B cell (primary cell): ENCODE results near the gene PDE4B. TPM values are rescaled to one million over a fixed set of nuclear protein-coding genes. Genes with fewer than 3 reads are reported as not detected.

Experiments
- ATAC-seq: fragments of 200-7000 bp; cut with Tn5 transposase; one replicate; pipeline ENCODE4 v1.10.0; 2021; ENCODE audit warnings: low read depth, mild to moderate bottlenecking, moderate number of reproducible peaks, moderate library complexity
- CTCF ChIA-PET: fragments of 350-600 bp; sonication (Branson Sonifier 250); formaldehyde crosslinking; loops from one replicate; lab custom pipeline; 2021; ENCODE audit warnings: antibody characterized with exemption, inconsistent platforms; lab: Charles Lee
- POLR2A ChIA-PET: fragments of 350-600 bp; sonication (Branson Sonifier 250); formaldehyde crosslinking; loops from one replicate; lab custom pipeline; 2021; ENCODE audit warnings: antibody characterized with exemption; lab: Charles Lee
- DNase-seq: peaks from one replicate; pipeline ENCODE4 v3.0.0; 2013
- H2AFZ ChIP-seq: 2 replicates; pipeline ENCODE4 v1.6.1; 2012; ENCODE audit warnings: mild to moderate bottlenecking, low read depth, low read length; ENCODE audit not compliant: insufficient read depth, poor library complexity, severe bottlenecking
- H3K27ac ChIP-seq, 2 donors: 1 replicate in 1 of 2; 2 replicates in 1 of 2; pipeline ENCODE4 v1.5.1; 2012 to 2013; ENCODE audit warnings: low read length in 2 of 2, mild to moderate bottlenecking in 2 of 2, moderate library complexity in 1 of 2
- H3K27me3 ChIP-seq, 4 experiments: fragments of 200-600 bp in 1 of 4; sonication (generic) in 1 of 4; replicated peaks in 1 of 4; 1 replicate in 2 of 4; 2 replicates in 2 of 4; pipeline versions ENCODE4 v1.6.1 to v1.7.0; 2013 to 2016; ENCODE audit warnings: low read length in 3 of 4, mild to moderate bottlenecking in 2 of 4, mixed read lengths in 1 of 4, moderate library complexity in 1 of 4; ENCODE audit not compliant: insufficient read depth in 4 of 4, control insufficient read depth in 3 of 4; ENCODE audit errors: control extremely low read depth in 1 of 4
- H3K36me3 ChIP-seq, 2 experiments: replicated peaks in 1 of 2; 1 replicate in 1 of 2; 2 replicates in 1 of 2; pipeline versions ENCODE4 v1.6.1 to v1.7.1; 2013; ENCODE audit warnings: low read length in 1 of 2; ENCODE audit not compliant: insufficient read depth in 2 of 2, control insufficient read depth in 1 of 2; ENCODE audit errors: control extremely low read depth in 1 of 2, extremely low read depth in 1 of 2
- H3K4me1 ChIP-seq, 2 donors: fragments of 200-600 bp in 1 of 2; sonication (generic) in 1 of 2; 1 replicate in 1 of 2; 2 replicates in 1 of 2; pipeline versions ENCODE4 v1.5.1 to v1.6.1; 2013 to 2017; ENCODE audit warnings: low read length in 2 of 2; ENCODE audit not compliant: control insufficient read depth in 2 of 2, insufficient read depth in 2 of 2
- H3K4me2 ChIP-seq: replicated peaks from 2 replicates; pipeline ENCODE3; 2012; ENCODE audit warnings: mild to moderate bottlenecking, low read depth, low read length; ENCODE audit not compliant: poor library complexity, severe bottlenecking
- H3K4me3 ChIP-seq, 5 experiments: fragments of 200-600 bp in 1 of 5; sonication (generic) in 1 of 5; 1 replicate in 3 of 5; 2 replicates in 2 of 5; pipeline versions ENCODE4 v1.5.1 to v1.7.0; 2011 to 2016; ENCODE audit warnings: low read length in 4 of 5, mild to moderate bottlenecking in 4 of 5, low read depth in 2 of 5, control low read depth in 1 of 5, moderate library complexity in 1 of 5; ENCODE audit not compliant: insufficient read depth in 1 of 5; ENCODE audit errors: control extremely low read depth in 1 of 5, extremely low read depth in 1 of 5
- H3K79me2 ChIP-seq: fragments of 200-600 bp; sonication (generic); one replicate; pipeline ENCODE4 v1.6.0; 2016; ENCODE audit warnings: low read length; ENCODE audit not compliant: control insufficient read depth, insufficient read depth
- H3K9ac ChIP-seq: fragments of 200-600 bp; sonication (generic); 2 replicates; pipeline ENCODE4 v1.6.1; 2017; ENCODE audit warnings: mild to moderate bottlenecking, low read length, moderate library complexity
- H3K9me3 ChIP-seq, 3 donors: one replicate each; pipeline versions ENCODE4 v1.6.1 to v1.7.1; 2013; ENCODE audit warnings: low read length in 2 of 3; ENCODE audit not compliant: control insufficient read depth in 2 of 3, insufficient read depth in 1 of 3; ENCODE audit errors: control extremely low read depth in 1 of 3
- H4K20me1 ChIP-seq: 2 replicates; pipeline ENCODE4 v1.6.0; 2012; ENCODE audit warnings: mild to moderate bottlenecking, low read length; ENCODE audit not compliant: insufficient read depth, control insufficient read depth, poor library complexity, severe bottlenecking
- H3K27ac Mint-ChIP-seq: one replicate; pipeline ENCODE4 v1.8.0; 2021; ENCODE audit warnings: mixed read lengths
- H3K27me3 Mint-ChIP-seq: one replicate; pipeline ENCODE4 v1.8.0; 2021; ENCODE audit warnings: mixed read lengths
- H3K4me1 Mint-ChIP-seq: one replicate; pipeline ENCODE4 v1.8.0; 2021; ENCODE audit warnings: mixed read lengths
- H3K4me3 Mint-ChIP-seq: one replicate; pipeline ENCODE4 v1.8.0; 2021; ENCODE audit warnings: mixed read lengths
- H3K9me3 Mint-ChIP-seq: one replicate; pipeline ENCODE4 v1.8.0; 2022; ENCODE audit warnings: mixed read lengths; ENCODE audit not compliant: insufficient read depth
- CTCF ChIP-seq: fragments of 200-600 bp; IDR thresholded peaks from one replicate; pipeline ENCODE4 v1.8.0; 2022; ENCODE audit warnings: antibody characterized with exemption, mild to moderate bottlenecking
- EZH2 ChIP-seq: IDR thresholded peaks from 2 replicates; pipeline ENCODE4 v1.6.1; 2012; ENCODE audit warnings: borderline replicate concordance, low read depth, mild to moderate bottlenecking, moderate library complexity, low read length; ENCODE audit not compliant: insufficient read depth, poor library complexity, severe bottlenecking
- WGBS: methylation state at CpG from one replicate; pipeline ENCODE4 v1.1.5; 2013; ENCODE audit warnings: missing lambda C conversion rate; ENCODE audit not compliant: insufficient coverage; 5-methylcytosine and 5-hydroxymethylcytosine counted together
- intact Hi-C: fragments of 100-400 bp; cut with micrococcal nuclease; formaldehyde crosslinking; loops from one replicate; pipeline ENCODE4 v1.10.0; 2022
- polyA plus RNA-seq: library from polyadenylated mRNA; depleted of rRNA; stranded (reverse); fragments of >200 nt; gene quantifications from 2 replicates; pipeline ENCODE4 v1.2.3, GENCODE V29; 2012
- total RNA-seq, 2 donors: library from RNA; stranded (reverse); fragments of 120-200 nt in 1 of 2; gene quantifications; 1 replicate in 1 of 2; 2 replicates in 1 of 2; pipeline versions ENCODE4 v1.2.3 to v1.2.4, GENCODE V29; 2013 to 2022

The PDE4B gene
- total and polyA plus RNA-seq, 2 donors (not counting 1 experiment from before 2014, with no cell fraction given): 63.7 to 242 TPM

- H3K79me2 ChIP-seq: peaks cover 3% of the 10 kb centered on the region
- H3K9me3 Mint-ChIP-seq: no peaks in the 10 kb centered on the region
- TF ChIP-seq EZH2: no peak
- TF ChIP-seq CTCF: no peak
- H2AFZ ChIP-seq: no peak overlapping the region
- intact Hi-C loops: no loop called here
- no peaks in the 10 kb centered on the region for H3K27me3 ChIP-seq
- no peak overlapping the region for H3K4me3 Mint-ChIP-seq
- H4K20me1 ChIP-seq: no peaks in the 10 kb centered on the region
- H3K9ac ChIP-seq: no peak overlapping the region
- H3K9me3 ChIP-seq: no peaks in the 10 kb centered on the region
- no peak overlapping the region for H3K4me2 ChIP-seq
- no peak overlapping the region for H3K4me3 ChIP-seq
- H3K27ac Mint-ChIP-seq: no peak overlapping the region
- H3K27ac ChIP-seq: no peak overlapping the region
- POLR2A ChIA-PET: no interaction called here
- CTCF ChIA-PET: interaction anchor here (1.3 kb wide), 1 partner anchor 28 kb away, joined by 3 read pairs; no protein-coding TSS in a partner anchor
- 100% methylated on average over 2 of the region's 2 CpGs for WGBS
- no peaks in the 10 kb centered on the region for H3K36me3 ChIP-seq
- DNase-seq (no peak), ATAC-seq (no peak)
- H3K27me3 Mint-ChIP-seq: no peaks in the 10 kb centered on the region
- H3K4me1 Mint-ChIP-seq: peaks cover 16% of the 10 kb centered on the region
- H3K4me1 ChIP-seq: peaks cover 9 to 16% of the 10 kb centered on the region in 2 donors
Measured at GRCh38 chr1:66304128-66304527, 511.4 kb downstream of the PDE4B start.

- H3K9me3 ChIP-seq: no peaks in the 10 kb centered on the region
- Mint-ChIP-seq H3K9me3 (no peaks in the 10 kb centered on the region), H3K4me1 (peaks cover 11% of the 10 kb centered on the region), H3K4me3 (no peak overlapping the region), H3K27ac (no peak overlapping the region), H3K27me3 (no peaks in the 10 kb centered on the region)
- H3K79me2 ChIP-seq: no peaks in the 10 kb centered on the region
- no peaks in the 10 kb centered on the region for H4K20me1 ChIP-seq
- H2AFZ ChIP-seq: no peak overlapping the region
- no peak for DNase-seq
- peaks cover 5 to 7% of the 10 kb centered on the region in 2 donors for H3K4me1 ChIP-seq
- no peak for ATAC-seq
- TF ChIP-seq CTCF: no peak
- TF ChIP-seq EZH2: no peak
- no peaks in the 10 kb centered on the region for H3K36me3 ChIP-seq
- no peak overlapping the region for H3K4me2 ChIP-seq
- H3K27me3 ChIP-seq: no peaks in the 10 kb centered on the region
- 100% methylated on average over 2 of the region's 4 CpGs for WGBS
- no peak overlapping the region for H3K9ac ChIP-seq
- H3K27ac ChIP-seq: no peak overlapping the region
- POLR2A ChIA-PET: no interaction called here
- intact Hi-C loops: no loop called here
- H3K4me3 ChIP-seq: no peak overlapping the region
- CTCF ChIA-PET: interaction anchor here (0.8 to 1.3 kb wide), 3 partner anchors 14 to 54 kb away, joined by 3 read pairs; no protein-coding TSS in a partner anchor
Measured at GRCh38 chr1:66305927-66306326, 513.2 kb downstream of the PDE4B start.
